HepG2 (cell line): ENCODE measurements around the gene LMBRD2. TPM values are rescaled to one million over a fixed set of nuclear protein-coding genes. Genes with fewer than 3 reads are reported as not detected.

Source experiments
- BHLHE40 ChIP-seq: IDR thresholded peaks from 2 replicates; pipeline ENCODE4 v1.6.1; 2011; ENCODE audit warnings: low read length, improper control_type of control experiment
- CENPT ChIP-seq: sonication (generic); formaldehyde crosslinking; IDR thresholded peaks from 2 replicates; pipeline ENCODE4 v1.8.0; 2022; ENCODE audit warnings: low read depth, mild to moderate bottlenecking, moderate library complexity, missing genetic modification reagents
- EHMT2 ChIP-seq: fragments of 200-600 bp; sonication (generic); IDR thresholded peaks from 2 replicates; pipeline ENCODE4 v1.7.0; 2017; ENCODE audit warnings: antibody characterized with exemption, low read depth, low read length, borderline replicate concordance
- FOXK2 ChIP-seq: fragments of 450-650 bp; IDR thresholded peaks from 2 replicates; pipeline ENCODE4 v1.6.1; 2016
- KDM4B ChIP-seq: sonication (generic); formaldehyde crosslinking; IDR thresholded peaks from 2 replicates; pipeline ENCODE4 v1.4.0; 2020; ENCODE audit warnings: missing genetic modification reagents
- NFKB2 ChIP-seq: sonication (generic); formaldehyde crosslinking; IDR thresholded peaks from 2 replicates; pipeline ENCODE4 v1.4.0; 2020; ENCODE audit warnings: missing genetic modification reagents, borderline replicate concordance
- NR1H2 ChIP-seq: sonication (generic); formaldehyde crosslinking; IDR thresholded peaks from 2 replicates; pipeline ENCODE4 v1.8.1; 2022; ENCODE audit warnings: low read depth, missing genetic modification reagents, borderline replicate concordance
- PTBP1 ChIP-seq: fragments of 200-400 bp; formaldehyde crosslinking; IDR thresholded peaks from 2 replicates; pipeline ENCODE4 v1.6.1; 2018; ENCODE audit warnings: low read length, low read depth; ENCODE audit not compliant: poor library complexity, severe bottlenecking
- RBM22 ChIP-seq: fragments of 200-400 bp; formaldehyde crosslinking; optimal IDR thresholded peaks from 2 replicates; pipeline ENCODE3; 2017; ENCODE audit warnings: mild to moderate bottlenecking, low read length, moderate library complexity
- SMYD3 ChIP-seq: sonication (generic); formaldehyde crosslinking; IDR thresholded peaks from 2 replicates; pipeline ENCODE4 v1.8.1; 2023; ENCODE audit warnings: mild to moderate bottlenecking, missing genetic modification reagents
- ZNF253 ChIP-seq: sonication (generic); formaldehyde crosslinking; IDR thresholded peaks from 2 replicates; pipeline ENCODE4 v1.8.0; 2022; ENCODE audit warnings: mild to moderate bottlenecking, missing genetic modification reagents, borderline replicate concordance
- ZNF484 ChIP-seq: sonication (generic); formaldehyde crosslinking; IDR thresholded peaks from 2 replicates; pipeline ENCODE4 v1.5.1; 2020; ENCODE audit warnings: mild to moderate bottlenecking, low read depth, missing genetic modification reagents, borderline replicate concordance
- ZNF614 ChIP-seq: IDR thresholded peaks from 2 replicates; pipeline ENCODE4 v1.6.1; 2018; ENCODE audit warnings: missing biosample characterization, missing genetic modification reagents, inconsistent platforms, borderline replicate concordance
- polyA plus RNA-seq, 8 experiments: library from polyadenylated mRNA; depleted of rRNA in 3 of 8; stranded (reverse) in 7 of 8; unstranded in 1 of 8; fragments of >200 nt; fragmentation: Illumina TruSeq in 4 of 8; extraction: Trizol in 4 of 8; gene quantifications; 2 replicates each; pipeline versions ENCODE4 v1.2.1 to v1.2.3, GENCODE V29; 2011 to 2016; ENCODE audit warnings: low read depth in 4 of 8, missing spikeins in 1 of 8, mixed read lengths in 1 of 8; ENCODE audit not compliant: insufficient read depth in 1 of 8
- total RNA-seq, 5 experiments: library from RNA; depleted of rRNA; stranded (reverse); fragments of >200 nt; fragmentation: Illumina TruSeq; extraction: Trizol; gene quantifications; 2 replicates each; pipeline ENCODE4 v1.2.3, GENCODE V29; 2016; ENCODE audit warnings: low read depth in 1 of 5
- TF ChIP-seq, protein P1 (sequence below): sonication (generic); formaldehyde crosslinking; IDR thresholded peaks from 2 replicates; pipeline ENCODE4 v1.4.0; 2020; ENCODE audit warnings: missing genetic modification reagents, borderline replicate concordance
- TF ChIP-seq, protein P2 (sequence below): sonication (generic); formaldehyde crosslinking; IDR thresholded peaks from 2 replicates; pipeline ENCODE4 v1.5.0; 2020; ENCODE audit warnings: missing genetic modification reagents
- TF ChIP-seq, protein P3 (sequence below): sonication (generic); formaldehyde crosslinking; IDR thresholded peaks from 2 replicates; pipeline ENCODE4 v1.4.0; 2020; ENCODE audit warnings: missing genetic modification reagents
- TF ChIP-seq, protein P4 (sequence below): sonication (generic); formaldehyde crosslinking; conservative IDR thresholded peaks from 2 replicates; pipeline ENCODE4 v1.8.0; 2022; ENCODE audit warnings: missing genetic modification reagents
- TF ChIP-seq, protein P5 (sequence below): sonication (generic); formaldehyde crosslinking; IDR thresholded peaks from 2 replicates; pipeline ENCODE4 v1.8.1; 2022; ENCODE audit warnings: mild to moderate bottlenecking, missing genetic modification reagents

Gene LMBRD2
- total and polyA plus RNA-seq, 2 of the 13 experiments (the other 11 are each of a cell fraction or from before 2014, with no cell fraction given), result 2.0 to 4.7 TPM

DNA sequence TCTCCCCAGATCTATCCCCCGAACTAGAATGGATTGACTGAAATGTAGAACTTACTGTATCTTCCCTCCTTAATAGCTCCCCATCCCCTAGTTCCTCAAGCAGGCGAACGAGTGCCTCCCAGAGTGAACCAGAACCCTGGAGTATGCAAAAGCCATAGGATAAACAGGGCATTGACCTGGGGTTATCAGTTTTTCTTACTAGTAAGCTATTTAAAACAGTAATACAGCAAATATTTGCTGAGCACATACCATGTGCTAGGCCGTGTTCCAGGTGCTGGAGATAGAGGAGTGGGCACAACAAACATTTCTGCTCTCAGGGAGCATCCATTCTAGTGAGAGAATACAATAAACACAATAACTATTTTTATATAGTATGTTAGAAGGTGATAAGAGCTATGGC is 2.0 kb upstream of the LMBRD2 start (continued):
- TF ChIP-seq, protein P1, sequence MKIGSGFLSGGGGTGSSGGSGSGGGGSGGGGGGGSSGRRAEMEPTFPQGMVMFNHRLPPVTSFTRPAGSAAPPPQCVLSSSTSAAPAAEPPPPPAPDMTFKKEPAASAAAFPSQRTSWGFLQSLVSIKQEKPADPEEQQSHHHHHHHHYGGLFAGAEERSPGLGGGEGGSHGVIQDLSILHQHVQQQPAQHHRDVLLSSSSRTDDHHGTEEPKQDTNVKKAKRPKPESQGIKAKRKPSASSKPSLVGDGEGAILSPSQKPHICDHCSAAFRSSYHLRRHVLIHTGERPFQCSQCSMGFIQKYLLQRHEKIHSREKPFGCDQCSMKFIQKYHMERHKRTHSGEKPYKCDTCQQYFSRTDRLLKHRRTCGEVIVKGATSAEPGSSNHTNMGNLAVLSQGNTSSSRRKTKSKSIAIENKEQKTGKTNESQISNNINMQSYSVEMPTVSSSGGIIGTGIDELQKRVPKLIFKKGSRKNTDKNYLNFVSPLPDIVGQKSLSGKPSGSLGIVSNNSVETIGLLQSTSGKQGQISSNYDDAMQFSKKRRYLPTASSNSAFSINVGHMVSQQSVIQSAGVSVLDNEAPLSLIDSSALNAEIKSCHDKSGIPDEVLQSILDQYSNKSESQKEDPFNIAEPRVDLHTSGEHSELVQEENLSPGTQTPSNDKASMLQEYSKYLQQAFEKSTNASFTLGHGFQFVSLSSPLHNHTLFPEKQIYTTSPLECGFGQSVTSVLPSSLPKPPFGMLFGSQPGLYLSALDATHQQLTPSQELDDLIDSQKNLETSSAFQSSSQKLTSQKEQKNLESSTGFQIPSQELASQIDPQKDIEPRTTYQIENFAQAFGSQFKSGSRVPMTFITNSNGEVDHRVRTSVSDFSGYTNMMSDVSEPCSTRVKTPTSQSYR, result peak; percentile 28; the same call in 1 of the 2 replicates
- TF ChIP-seq ZNF253 (CRISPR knock-in tag), result no peak
- TF ChIP-seq KDM4B (CRISPR knock-in tag), result no peak
- no peak for TF ChIP-seq CENPT (CRISPR knock-in tag)
- TF ChIP-seq, protein P2, sequence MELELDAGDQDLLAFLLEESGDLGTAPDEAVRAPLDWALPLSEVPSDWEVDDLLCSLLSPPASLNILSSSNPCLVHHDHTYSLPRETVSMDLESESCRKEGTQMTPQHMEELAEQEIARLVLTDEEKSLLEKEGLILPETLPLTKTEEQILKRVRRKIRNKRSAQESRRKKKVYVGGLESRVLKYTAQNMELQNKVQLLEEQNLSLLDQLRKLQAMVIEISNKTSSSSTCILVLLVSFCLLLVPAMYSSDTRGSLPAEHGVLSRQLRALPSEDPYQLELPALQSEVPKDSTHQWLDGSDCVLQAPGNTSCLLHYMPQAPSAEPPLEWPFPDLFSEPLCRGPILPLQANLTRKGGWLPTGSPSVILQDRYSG (CRISPR knock-in tag), result no peak
- TF ChIP-seq, protein P3, sequence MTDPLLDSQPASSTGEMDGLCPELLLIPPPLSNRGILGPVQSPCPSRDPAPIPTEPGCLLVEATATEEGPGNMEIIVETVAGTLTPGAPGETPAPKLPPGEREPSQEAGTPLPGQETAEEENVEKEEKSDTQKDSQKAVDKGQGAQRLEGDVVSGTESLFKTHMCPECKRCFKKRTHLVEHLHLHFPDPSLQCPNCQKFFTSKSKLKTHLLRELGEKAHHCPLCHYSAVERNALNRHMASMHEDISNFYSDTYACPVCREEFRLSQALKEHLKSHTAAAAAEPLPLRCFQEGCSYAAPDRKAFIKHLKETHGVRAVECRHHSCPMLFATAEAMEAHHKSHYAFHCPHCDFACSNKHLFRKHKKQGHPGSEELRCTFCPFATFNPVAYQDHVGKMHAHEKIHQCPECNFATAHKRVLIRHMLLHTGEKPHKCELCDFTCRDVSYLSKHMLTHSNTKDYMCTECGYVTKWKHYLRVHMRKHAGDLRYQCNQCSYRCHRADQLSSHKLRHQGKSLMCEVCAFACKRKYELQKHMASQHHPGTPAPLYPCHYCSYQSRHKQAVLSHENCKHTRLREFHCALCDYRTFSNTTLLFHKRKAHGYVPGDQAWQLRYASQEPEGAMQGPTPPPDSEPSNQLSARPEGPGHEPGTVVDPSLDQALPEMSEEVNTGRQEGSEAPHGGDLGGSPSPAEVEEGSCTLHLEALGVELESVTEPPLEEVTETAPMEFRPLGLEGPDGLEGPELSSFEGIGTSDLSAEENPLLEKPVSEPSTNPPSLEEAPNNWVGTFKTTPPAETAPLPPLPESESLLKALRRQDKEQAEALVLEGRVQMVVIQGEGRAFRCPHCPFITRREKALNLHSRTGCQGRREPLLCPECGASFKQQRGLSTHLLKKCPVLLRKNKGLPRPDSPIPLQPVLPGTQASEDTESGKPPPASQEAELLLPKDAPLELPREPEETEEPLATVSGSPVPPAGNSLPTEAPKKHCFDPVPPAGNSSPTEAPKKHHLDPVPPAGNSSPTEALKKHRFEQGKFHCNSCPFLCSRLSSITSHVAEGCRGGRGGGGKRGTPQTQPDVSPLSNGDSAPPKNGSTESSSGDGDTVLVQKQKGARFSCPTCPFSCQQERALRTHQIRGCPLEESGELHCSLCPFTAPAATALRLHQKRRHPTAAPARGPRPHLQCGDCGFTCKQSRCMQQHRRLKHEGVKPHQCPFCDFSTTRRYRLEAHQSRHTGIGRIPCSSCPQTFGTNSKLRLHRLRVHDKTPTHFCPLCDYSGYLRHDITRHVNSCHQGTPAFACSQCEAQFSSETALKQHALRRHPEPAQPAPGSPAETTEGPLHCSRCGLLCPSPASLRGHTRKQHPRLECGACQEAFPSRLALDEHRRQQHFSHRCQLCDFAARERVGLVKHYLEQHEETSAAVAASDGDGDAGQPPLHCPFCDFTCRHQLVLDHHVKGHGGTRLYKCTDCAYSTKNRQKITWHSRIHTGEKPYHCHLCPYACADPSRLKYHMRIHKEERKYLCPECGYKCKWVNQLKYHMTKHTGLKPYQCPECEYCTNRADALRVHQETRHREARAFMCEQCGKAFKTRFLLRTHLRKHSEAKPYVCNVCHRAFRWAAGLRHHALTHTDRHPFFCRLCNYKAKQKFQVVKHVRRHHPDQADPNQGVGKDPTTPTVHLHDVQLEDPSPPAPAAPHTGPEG (CRISPR knock-in tag), result no peak
- no peak for TF ChIP-seq FOXK2
- no peak for TF ChIP-seq ZNF484 (CRISPR knock-in tag)
- TF ChIP-seq SMYD3 (CRISPR knock-in tag), result no peak
- TF ChIP-seq EHMT2, result no peak
- TF ChIP-seq PTBP1, result no peak
- no peak; the same call in 1 of the 2 replicates for TF ChIP-seq BHLHE40
- TF ChIP-seq NFKB2 (CRISPR knock-in tag), result no peak
- TF ChIP-seq, protein P4, sequence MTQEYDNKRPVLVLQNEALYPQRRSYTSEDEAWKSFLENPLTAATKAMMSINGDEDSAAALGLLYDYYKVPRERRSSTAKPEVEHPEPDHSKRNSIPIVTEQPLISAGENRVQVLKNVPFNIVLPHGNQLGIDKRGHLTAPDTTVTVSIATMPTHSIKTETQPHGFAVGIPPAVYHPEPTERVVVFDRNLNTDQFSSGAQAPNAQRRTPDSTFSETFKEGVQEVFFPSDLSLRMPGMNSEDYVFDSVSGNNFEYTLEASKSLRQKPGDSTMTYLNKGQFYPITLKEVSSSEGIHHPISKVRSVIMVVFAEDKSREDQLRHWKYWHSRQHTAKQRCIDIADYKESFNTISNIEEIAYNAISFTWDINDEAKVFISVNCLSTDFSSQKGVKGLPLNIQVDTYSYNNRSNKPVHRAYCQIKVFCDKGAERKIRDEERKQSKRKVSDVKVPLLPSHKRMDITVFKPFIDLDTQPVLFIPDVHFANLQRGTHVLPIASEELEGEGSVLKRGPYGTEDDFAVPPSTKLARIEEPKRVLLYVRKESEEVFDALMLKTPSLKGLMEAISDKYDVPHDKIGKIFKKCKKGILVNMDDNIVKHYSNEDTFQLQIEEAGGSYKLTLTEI (CRISPR knock-in tag), result no peak
- TF ChIP-seq, protein P5, sequence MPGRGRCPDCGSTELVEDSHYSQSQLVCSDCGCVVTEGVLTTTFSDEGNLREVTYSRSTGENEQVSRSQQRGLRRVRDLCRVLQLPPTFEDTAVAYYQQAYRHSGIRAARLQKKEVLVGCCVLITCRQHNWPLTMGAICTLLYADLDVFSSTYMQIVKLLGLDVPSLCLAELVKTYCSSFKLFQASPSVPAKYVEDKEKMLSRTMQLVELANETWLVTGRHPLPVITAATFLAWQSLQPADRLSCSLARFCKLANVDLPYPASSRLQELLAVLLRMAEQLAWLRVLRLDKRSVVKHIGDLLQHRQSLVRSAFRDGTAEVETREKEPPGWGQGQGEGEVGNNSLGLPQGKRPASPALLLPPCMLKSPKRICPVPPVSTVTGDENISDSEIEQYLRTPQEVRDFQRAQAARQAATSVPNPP (CRISPR knock-in tag), result no peak
- TF ChIP-seq RBM22, result no peak
- TF ChIP-seq NR1H2 (CRISPR knock-in tag), result no peak
- peak; percentile 74; the same call in 1 of the 2 replicates for TF ChIP-seq ZNF614 (CRISPR knock-in tag)
